HCT116 (cell line): ENCODE data around the gene C1orf116. TPM values are rescaled to one million over a fixed set of nuclear protein-coding genes. Genes with fewer than 3 reads are reported as not detected.
A peak's percentile ranks its signal among the peaks of the same experiment; 100 is the strongest.

Source experiments
- ATAC-seq: fragments of 200-7000 bp; cut with Tn5 transposase; 2 replicates; pipeline ENCODE4 v1.9.1; 2020; ENCODE audit warnings: mild to moderate bottlenecking, moderate library complexity
- BruUV-seq: library from RNA; stranded (reverse); fragments of 400-500 nt; replicated peaks from 2 replicates; lab custom pipeline; 2021; lab: Mats Ljungman, UMichigan
- CTCF ChIA-PET: fragments of 300-600 bp; sonication (Branson Sonifier 250); formaldehyde crosslinking; loops from one replicate; lab custom pipeline; 2021; ENCODE audit warnings: antibody characterized with exemption; lab: Charles Lee
- POLR2A ChIA-PET: fragments of 300-600, 350-600 bp; sonication (Branson Sonifier 250); formaldehyde crosslinking; loops from one replicate; lab custom pipeline; 2021; ENCODE audit warnings: antibody characterized with exemption; lab: Charles Lee
- RAD21 ChIA-PET, 2 experiments: fragments of 300-600 bp; sonication (Branson Sonifier 250); formaldehyde crosslinking; loops; one replicate each; lab custom pipeline; 2023; ENCODE audit warnings: low total read pairs in 2 of 2; ENCODE audit not compliant: uncharacterized antibody in 2 of 2, unreplicated experiment in 2 of 2, low non-redundant PET in 1 of 2; lab: Charles Lee
- DNase-seq: peaks from one replicate; pipeline ENCODE4 v3.0.0-alpha.2; 2010; ENCODE audit warnings: low read depth, low spot score
- H2AFZ ChIP-seq: fragments of 200-600 bp; shearing (Covaris generic), sonication (generic); 2 replicates; pipeline ENCODE4 v1.6.1; 2017; ENCODE audit warnings: low read depth, mixed run types, mixed read lengths, antibody characterized with exemption, low read length; ENCODE audit not compliant: poor library complexity, severe bottlenecking
- H3K27ac ChIP-seq: 2 replicates; pipeline ENCODE4 v1.5.1; 2012; ENCODE audit warnings: low read depth, low read length
- H3K27me3 ChIP-seq: fragments of 200-600 bp; sonication (generic); 2 replicates; pipeline ENCODE4 v1.6.1; 2016; ENCODE audit warnings: mixed run types, low read length, mixed read lengths; ENCODE audit not compliant: insufficient read depth
- H3K36me3 ChIP-seq, 2 experiments: fragments of 200-500 bp in 1 of 2; fragments of 200-600 bp in 1 of 2; sonication (Bioruptor generic) in 1 of 2; sonication (generic) in 1 of 2; 2 replicates each; pipeline versions ENCODE4 v1.5.1 to v1.6.1; 2014 to 2016; ENCODE audit warnings: low read length in 2 of 2, inconsistent platforms in 1 of 2, mixed read lengths in 1 of 2, mixed run types in 1 of 2; ENCODE audit not compliant: insufficient read depth in 2 of 2, control insufficient read depth in 1 of 2
- H3K4me1 ChIP-seq, 2 experiments: fragments of 200-600 bp in 1 of 2; sonication (generic) in 1 of 2; 2 replicates each; pipeline versions ENCODE4 v1.5.1 to v1.6.1; 2012 to 2017; ENCODE audit warnings: low read length in 2 of 2, inconsistent platforms in 1 of 2, mild to moderate bottlenecking in 1 of 2, mixed read lengths in 1 of 2, mixed run types in 1 of 2, moderate library complexity in 1 of 2; ENCODE audit not compliant: insufficient read depth in 2 of 2, control insufficient read depth in 1 of 2
- H3K4me2 ChIP-seq: fragments of 200-600 bp; sonication (generic); 2 replicates; pipeline ENCODE4 v1.6.1; 2017; ENCODE audit warnings: mixed run types, low read length, mixed read lengths
- H3K4me3 ChIP-seq, 2 experiments: fragments of 200-600 bp in 1 of 2; sonication (generic) in 1 of 2; replicated peaks in 1 of 2; 2 replicates each; pipeline ENCODE4 v1.5.1; 2011 to 2016; ENCODE audit warnings: low read length in 2 of 2, control low read depth in 1 of 2, low read depth in 1 of 2, mild to moderate bottlenecking in 1 of 2, mixed read lengths in 1 of 2, mixed run types in 1 of 2
- H3K79me2 ChIP-seq: fragments of 200-600 bp; sonication (generic); 2 replicates; pipeline ENCODE4 v1.6.1; 2017; ENCODE audit warnings: mild to moderate bottlenecking, mixed run types, low read length, moderate library complexity, mixed read lengths; ENCODE audit not compliant: insufficient read depth
- H3K9ac ChIP-seq: fragments of 200-600 bp; sonication (generic); 2 replicates; pipeline ENCODE4 v1.6.1; 2016; ENCODE audit warnings: low read length, mixed read lengths
- H3K9me2 ChIP-seq: fragments of 200-600 bp; sonication (generic), shearing (Covaris generic); 2 replicates; pipeline ENCODE4 v1.6.1; 2017; ENCODE audit warnings: mixed run types, mild to moderate bottlenecking, moderate library complexity; ENCODE audit not compliant: insufficient read depth
- H3K9me3 ChIP-seq, 2 experiments: fragments of 200-500 bp in 1 of 2; fragments of 200-600 bp in 1 of 2; sonication (Bioruptor generic) in 1 of 2; sonication (generic) in 1 of 2; 2 replicates each; pipeline ENCODE4 v1.6.1; 2014 to 2017; ENCODE audit warnings: low read length in 2 of 2, mixed read lengths in 2 of 2, inconsistent platforms in 1 of 2, low read depth in 1 of 2, mild to moderate bottlenecking in 1 of 2, mixed run types in 1 of 2, moderate library complexity in 1 of 2; ENCODE audit not compliant: control insufficient read depth in 1 of 2, insufficient read depth in 1 of 2
- H4K20me1 ChIP-seq: fragments of 200-600 bp; sonication (generic), shearing (Covaris generic); 2 replicates; pipeline ENCODE4 v1.6.1; 2017; ENCODE audit warnings: mixed run types, mild to moderate bottlenecking, moderate library complexity; ENCODE audit not compliant: insufficient read depth
- CBX3 ChIP-seq: IDR thresholded peaks from 2 replicates; pipeline ENCODE4 v1.6.1; 2012; ENCODE audit warnings: low read depth
- CEBPB ChIP-seq: IDR thresholded peaks from 2 replicates; pipeline ENCODE4 v1.6.1; 2012; ENCODE audit warnings: low read depth
- CTCF ChIP-seq, 3 experiments: fragments of 200-600 bp in 1 of 3; sonication (generic) in 1 of 3; IDR thresholded peaks in 2 of 3; conservative IDR thresholded peaks in 1 of 3; 2 replicates each; pipeline ENCODE4 v1.5.1; 2012 to 2017; ENCODE audit warnings: low read depth in 2 of 3, low read length in 2 of 3, antibody characterized with exemption in 1 of 3, borderline replicate concordance in 1 of 3, control low read depth in 1 of 3, mild to moderate bottlenecking in 1 of 3, mixed read lengths in 1 of 3, mixed run types in 1 of 3, moderate library complexity in 1 of 3; ENCODE audit not compliant: insufficient read depth in 1 of 3
- EGR1 ChIP-seq: IDR thresholded peaks from 2 replicates; pipeline ENCODE4 v1.6.1; 2012; ENCODE audit warnings: low read depth
- EZH2phosphoT487 ChIP-seq: fragments of 200-600 bp; IDR thresholded peaks from 2 replicates; pipeline ENCODE4 v1.6.1; 2018; ENCODE audit warnings: antibody characterized with exemption, borderline replicate concordance
- FOSL1 ChIP-seq: IDR thresholded peaks from 2 replicates; pipeline ENCODE4 v1.6.1; 2012; ENCODE audit warnings: low read depth
- POLR2A ChIP-seq: IDR thresholded peaks from 2 replicates; pipeline ENCODE4 v1.7.0; 2011; ENCODE audit warnings: borderline replicate concordance; ENCODE audit not compliant: insufficient read depth, insufficient read length; ENCODE audit errors: extremely low read depth
- POLR2AphosphoS5 ChIP-seq: IDR thresholded peaks from 2 replicates; pipeline ENCODE4 v1.6.1; 2011; ENCODE audit warnings: mild to moderate bottlenecking, low read depth, low read length, moderate library complexity
- RAD21 ChIP-seq: IDR thresholded peaks from 2 replicates; pipeline ENCODE4 v1.6.1; 2012; ENCODE audit warnings: low read depth, mild to moderate bottlenecking
- REST ChIP-seq: IDR thresholded peaks from 2 replicates; pipeline ENCODE4 v1.6.1; 2012; ENCODE audit warnings: low read depth
- SP1 ChIP-seq: IDR thresholded peaks from 2 replicates; pipeline ENCODE4 v1.6.1; 2012; ENCODE audit warnings: low read depth
- SRF ChIP-seq: IDR thresholded peaks from 2 replicates; pipeline ENCODE4 v1.6.1; 2012; ENCODE audit warnings: low read depth
- TCF7L2 ChIP-seq: IDR thresholded peaks from 2 replicates; pipeline ENCODE4 v1.7.0; 2011; ENCODE audit warnings: borderline replicate concordance, inconsistent platforms; ENCODE audit not compliant: insufficient read depth, insufficient read length; ENCODE audit errors: extremely low read depth
- YY1 ChIP-seq: IDR thresholded peaks from 2 replicates; pipeline ENCODE4 v1.6.1; 2011; ENCODE audit warnings: low read length, low read depth, moderate library complexity, mild to moderate bottlenecking; ENCODE audit not compliant: insufficient replicate concordance; ENCODE audit errors: extremely low read depth
- intact Hi-C: fragments of 100-400 bp; cut with micrococcal nuclease; formaldehyde crosslinking; loops from 2 replicates; pipeline ENCODE4 v1.10.0; 2022
- total RNA-seq: library from RNA; stranded (reverse); gene quantifications from one replicate; pipeline ENCODE4 v1.2.1, GENCODE V29; 2021; ENCODE audit not compliant: unreplicated experiment

The C1orf116 gene
- total RNA-seq, 1 experiment from 2014 or later: 3.6 TPM

- DNase-seq: no peak
Observed at GRCh38 chr1:207031632-207032264, 808 bp downstream of the C1orf116 start.

More at GRCh38 chr1:207031632-207032264, 808 bp downstream of the C1orf116 start:
- Histone ChIP-seq H3K27ac (no peak overlapping the region), H3K27me3 (no peaks in the 10 kb centered on the region), H3K9ac (peak overlapping the region; percentile 54), H3K79me2 (peaks cover 3% of the 10 kb centered on the region; the same call in 1 of the 2 replicates), H3K4me2 (peak overlapping the region; percentile 68), H3K4me3 (peak overlapping the region; percentile 46 to 55), H3K4me1 (peaks cover 33 to 89% of the 10 kb centered on the region in 2 experiments), H2AFZ (no peak overlapping the region), H3K9me3 (no peaks in the 10 kb centered on the region), H3K36me3 (no peaks in the 10 kb centered on the region), H3K9me2 (no peaks in the 10 kb centered on the region), H4K20me1 (no peaks in the 10 kb centered on the region)
- intact Hi-C loops: no loop called here
- no TSS peak for BruUV-seq
- TF ChIP-seq EGR1 (no peak), POLR2AphosphoS5 (no peak), TCF7L2 (no peak), YY1 (no peak), SRF (no peak), RAD21 (no peak), CEBPB (no peak), CBX3 (no peak), EZH2phosphoT487 (no peak), POLR2A (no peak), FOSL1 (no peak), REST (no peak), SP1 (no peak), CTCF (IDR thresholded peaks at IDR 0.05 in 2 of 3, conservative IDR thresholded peaks at IDR 0.05 in 1 of 3; ENCODE audit: borderline replicate concordance in 1 of 3, insufficient read depth in 1 of 3, low read depth in 2 of 3, low read length in 2 of 3) (no peak)
- RAD21 ChIA-PET: interaction anchor here in 1 of 2 experiments (1.2 kb wide), 1 partner anchor 21 kb away, joined by 3 read pairs; the partner anchor contains the start of gene PFKFB2
- CTCF ChIA-PET: interaction anchor here (1.2 to 1.5 kb wide), 3 partner anchors 9 to 119 kb away, joined by 3 to 4 read pairs (median 3); no protein-coding TSS in a partner anchor
- POLR2A ChIA-PET: interaction anchor here (1.4 kb wide), 1 partner anchor 9 kb away, joined by 6 read pairs; no protein-coding TSS in a partner anchor
- ATAC-seq: no peak
